H1 (cell line): ENCODE results near the gene GOLGA2. TPM values are rescaled to one million over a fixed set of nuclear protein-coding genes. Genes with fewer than 3 reads are reported as not detected.

Source experiments
- CTCF ChIA-PET: fragments of 300-600 bp; sonication (Branson Sonifier 250); formaldehyde crosslinking; loops from one replicate; lab custom pipeline; 2021; ENCODE audit not compliant: partially characterized antibody; lab: Charles Lee
- POLR2A ChIA-PET: fragments of 300-600 bp; sonication (Branson Sonifier 250); formaldehyde crosslinking; loops from one replicate; lab custom pipeline; 2021; ENCODE audit warnings: inconsistent platforms; ENCODE audit not compliant: partially characterized antibody; lab: Charles Lee
- DNase-seq, 2 experiments: peaks; one replicate each; pipeline versions ENCODE4 v3.0.0 to v3.0.0-alpha.2; 2010 to 2022; ENCODE audit warnings: low spot score in 2 of 2, low read depth in 1 of 2, mixed read lengths in 1 of 2
- FAIRE-seq: peaks from 2 replicates; lab custom pipeline; 2011; peaks lifted over from hg19 to GRCh38; lab: Jason Lieb, UNC
- H2AFZ ChIP-seq: 2 replicates; pipeline ENCODE4 v1.8.1; 2012; ENCODE audit warnings: low read length, inconsistent platforms
- H2AK5ac ChIP-seq: 2 replicates; pipeline ENCODE4 v1.6.1; 2013; ENCODE audit warnings: low read depth, low read length
- H2BK120ac ChIP-seq: replicated peaks from 2 replicates; pipeline ENCODE3; 2013; ENCODE audit warnings: low read depth, low read length, inconsistent platforms
- H2BK12ac ChIP-seq: 2 replicates; pipeline ENCODE4 v1.6.1; 2013; ENCODE audit warnings: low read depth, low read length
- H2BK15ac ChIP-seq: 2 replicates; pipeline ENCODE4 v1.6.1; 2013; ENCODE audit warnings: low read length
- H2BK20ac ChIP-seq: 2 replicates; pipeline ENCODE4 v1.6.1; 2013; ENCODE audit warnings: low read length
- H2BK5ac ChIP-seq: 2 replicates; pipeline ENCODE4 v1.6.1; 2013; ENCODE audit warnings: low read depth, low read length
- H3K14ac ChIP-seq: 2 replicates; pipeline ENCODE4 v1.6.1; 2013; ENCODE audit warnings: inconsistent platforms; ENCODE audit not compliant: insufficient read length
- H3K18ac ChIP-seq: 2 replicates; pipeline ENCODE4 v1.6.1; 2013; ENCODE audit warnings: low read length; ENCODE audit errors: extremely low read depth
- H3K23ac ChIP-seq: 2 replicates; pipeline ENCODE4 v1.6.1; 2013; ENCODE audit warnings: inconsistent platforms; ENCODE audit not compliant: insufficient read length
- H3K23me2 ChIP-seq: 2 replicates; pipeline ENCODE4 v1.6.1; 2013; ENCODE audit warnings: low read depth, low read length
- H3K27ac ChIP-seq: 2 replicates; pipeline ENCODE4 v1.6.1; 2011; ENCODE audit warnings: low read depth, low read length, inconsistent platforms
- H3K27me3 ChIP-seq, 4 experiments: replicated peaks in 1 of 4; 1 replicate in 1 of 4; 2 replicates in 3 of 4; pipeline versions ENCODE4 v1.6.1 to v1.8.1; 2011 to 2013; ENCODE audit warnings: low read length in 3 of 4, mild to moderate bottlenecking in 3 of 4, inconsistent platforms in 2 of 4, mixed read lengths in 2 of 4, moderate library complexity in 1 of 4; ENCODE audit not compliant: control insufficient read depth in 3 of 4, insufficient read depth in 3 of 4; ENCODE audit errors: extremely low read depth in 1 of 4
- H3K36me3 ChIP-seq, 4 experiments: 2 replicates each; pipeline versions ENCODE4 v1.6.1 to v1.8.1; 2011 to 2013; ENCODE audit warnings: mild to moderate bottlenecking in 4 of 4, low read length in 3 of 4, moderate library complexity in 2 of 4, control low read depth in 1 of 4, inconsistent platforms in 1 of 4; ENCODE audit not compliant: insufficient read depth in 4 of 4, control insufficient read depth in 2 of 4
- H3K4ac ChIP-seq: replicated peaks from 2 replicates; pipeline ENCODE3; 2013; ENCODE audit warnings: low read length, low read depth, mixed read lengths, inconsistent platforms; ENCODE audit not compliant: insufficient read length
- H3K4me1 ChIP-seq, 4 experiments: replicated peaks in 1 of 4; 1 replicate in 1 of 4; 2 replicates in 3 of 4; pipeline versions ENCODE4 v1.6.1 to v1.8.1; 2011 to 2013; ENCODE audit warnings: low read length in 3 of 4, inconsistent platforms in 2 of 4, mixed read lengths in 1 of 4; ENCODE audit not compliant: insufficient read depth in 4 of 4, control insufficient read depth in 3 of 4
- H3K4me2 ChIP-seq, 2 experiments: 2 replicates each; pipeline versions ENCODE4 v1.6.1 to v1.8.1; 2011 to 2013; ENCODE audit warnings: low read depth in 2 of 2, low read length in 2 of 2, control low read depth in 1 of 2, inconsistent platforms in 1 of 2, mild to moderate bottlenecking in 1 of 2; ENCODE audit not compliant: insufficient read depth in 1 of 2
- H3K4me3 ChIP-seq, 4 experiments: fragments of 200-600, 300-600 bp in 1 of 4; sonication (generic), shearing (Covaris generic), sonication (Bioruptor Twin) in 1 of 4; 2 replicates each; pipeline versions ENCODE4 v1.5.1 to v1.8.1; 2011 to 2016; ENCODE audit warnings: low read length in 4 of 4, low read depth in 3 of 4, control low read depth in 2 of 4, inconsistent platforms in 2 of 4, mild to moderate bottlenecking in 2 of 4, mixed read lengths in 1 of 4, moderate library complexity in 1 of 4; ENCODE audit not compliant: insufficient read depth in 2 of 4; ENCODE audit errors: extremely low read depth in 1 of 4
- H3K56ac ChIP-seq: replicated peaks from 2 replicates; pipeline ENCODE3; 2013; ENCODE audit warnings: low read depth, mild to moderate bottlenecking, mixed read lengths, low read length, inconsistent platforms; ENCODE audit not compliant: insufficient read length
- H3K79me1 ChIP-seq: 2 replicates; pipeline ENCODE4 v1.6.1; 2013; ENCODE audit warnings: low read depth, low read length, control low read depth
- H3K79me2 ChIP-seq, 2 experiments: 2 replicates each; pipeline versions ENCODE4 v1.6.1 to v1.8.1; 2012 to 2013; ENCODE audit warnings: low read length in 2 of 2, mild to moderate bottlenecking in 2 of 2, inconsistent platforms in 1 of 2; ENCODE audit not compliant: insufficient read depth in 2 of 2, control insufficient read depth in 1 of 2
- H3K9ac ChIP-seq, 4 experiments: replicated peaks in 1 of 4; 1 replicate in 1 of 4; 2 replicates in 3 of 4; pipeline versions ENCODE4 v1.6.1 to v1.8.1; 2011 to 2013; ENCODE audit warnings: low read depth in 3 of 4, low read length in 3 of 4, control low read depth in 2 of 4, mild to moderate bottlenecking in 2 of 4, moderate library complexity in 2 of 4, inconsistent platforms in 1 of 4; ENCODE audit errors: extremely low read depth in 1 of 4
- H3K9me3 ChIP-seq, 2 experiments: 2 replicates each; pipeline versions ENCODE4 v1.6.1 to v1.8.1; 2012 to 2013; ENCODE audit warnings: mild to moderate bottlenecking in 2 of 2, moderate library complexity in 2 of 2, control low read depth in 1 of 2, inconsistent platforms in 1 of 2, low read depth in 1 of 2, low read length in 1 of 2, mixed read lengths in 1 of 2; ENCODE audit not compliant: insufficient read depth in 2 of 2
- H4K20me1 ChIP-seq, 2 experiments: replicated peaks in 1 of 2; 2 replicates each; pipeline versions ENCODE3 to v1.8.1; 2011 to 2013; ENCODE audit warnings: inconsistent platforms in 2 of 2, low read length in 2 of 2, mild to moderate bottlenecking in 1 of 2; ENCODE audit not compliant: insufficient read depth in 2 of 2, control insufficient read depth in 1 of 2
- H4K5ac ChIP-seq: 2 replicates; pipeline ENCODE4 v1.6.1; 2013; ENCODE audit warnings: low read length, low read depth, mixed read lengths, inconsistent platforms; ENCODE audit not compliant: insufficient read length
- H4K8ac ChIP-seq: 2 replicates; pipeline ENCODE4 v1.8.0; 2013; ENCODE audit warnings: mild to moderate bottlenecking, moderate library complexity, low read length, inconsistent platforms; ENCODE audit not compliant: insufficient read depth; ENCODE audit errors: extremely low read depth
- H4K91ac ChIP-seq: replicated peaks from 2 replicates; pipeline ENCODE3; 2013; ENCODE audit warnings: low read length, mixed read lengths, inconsistent platforms; ENCODE audit not compliant: insufficient read length
- ASH2L ChIP-seq: fragments of 200-600, 300-600 bp; sonication (generic); IDR thresholded peaks from one replicate; pipeline ENCODE4 v1.7.1; 2017; ENCODE audit warnings: low read length
- GTF2F1 ChIP-seq: IDR thresholded peaks from 2 replicates; pipeline ENCODE4 v1.6.1; 2012; ENCODE audit warnings: low read depth, low read length, improper control_type of control experiment, borderline replicate concordance
- KDM4A ChIP-seq: IDR thresholded peaks from one replicate; pipeline ENCODE4 v1.7.1; 2012; ENCODE audit warnings: low read depth, mild to moderate bottlenecking, moderate library complexity, low read length, inconsistent platforms; ENCODE audit not compliant: severe bottlenecking
- POU5F1 ChIP-seq: IDR thresholded peaks from 2 replicates; pipeline ENCODE4 v1.6.1; 2011; ENCODE audit warnings: low read depth, mild to moderate bottlenecking, low read length, moderate library complexity
- RNF2 ChIP-seq: fragments of 200-900, 300-1000 bp; sonication (generic); IDR thresholded peaks from 2 replicates; pipeline ENCODE4 v1.7.1; 2016; ENCODE audit warnings: borderline replicate concordance, low read depth, mild to moderate bottlenecking, antibody characterized with exemption, low read length; ENCODE audit not compliant: poor library complexity, severe bottlenecking; ENCODE audit errors: missing control alignments
- TBP ChIP-seq: IDR thresholded peaks from 2 replicates; pipeline ENCODE4 v1.6.1; 2011; ENCODE audit warnings: low read depth, low read length, improper control_type of control experiment
- WGBS, 2 experiments: shearing (Covaris generic) in 1 of 2; methylation state at CpG; one replicate each; pipeline versions ENCODE4 v1.1.6 to v1.1.7; 2013 to 2015; ENCODE audit warnings: low lambda C conversion rate in 2 of 2, mixed read lengths in 2 of 2, inconsistent platforms in 1 of 2, low coverage in 1 of 2, missing lambda C conversion rate in 1 of 2; ENCODE audit not compliant: insufficient replicate concordance in 2 of 2, insufficient coverage in 1 of 2, insufficient read length in 1 of 2; ENCODE audit errors: extremely low coverage in 1 of 2, missing lambda C conversion rate in 1 of 2; 5-methylcytosine and 5-hydroxymethylcytosine counted together
- polyA plus RNA-seq, 7 experiments: library from polyadenylated mRNA; depleted of rRNA in 3 of 7; stranded (reverse) in 5 of 7; unstranded in 2 of 7; fragments of >200 nt in 5 of 7; fragments of 200-250 nt in 2 of 7; gene quantifications; 1 replicate in 5 of 7; 2 replicates in 1 of 7; 4 replicates in 1 of 7; pipeline versions ENCODE4 v1.2.1 to v1.2.3, GENCODE V29; 2011 to 2013; ENCODE audit warnings: missing spikeins in 2 of 7, mixed read lengths in 2 of 7
- total RNA-seq: library from RNA; stranded (reverse); fragmentation: NEBNext Ultra II Directional; extraction: Animal tissue kit (Norgen Biotek cat#: 25700); gene quantifications from 2 replicates; pipeline ENCODE4 v1.2.1, GENCODE V29; 2021
- TF ChIP-seq, protein P1 (sequence below): IDR thresholded peaks from 2 replicates; pipeline ENCODE4 v1.6.1; 2012; ENCODE audit warnings: inconsistent platforms

GOLGA2 gene
- total and polyA plus RNA-seq, 2 of the 8 experiments (the other 6 are each of a cell fraction or from before 2014, with no cell fraction given): 13.1 to 43.6 TPM

DNA sequence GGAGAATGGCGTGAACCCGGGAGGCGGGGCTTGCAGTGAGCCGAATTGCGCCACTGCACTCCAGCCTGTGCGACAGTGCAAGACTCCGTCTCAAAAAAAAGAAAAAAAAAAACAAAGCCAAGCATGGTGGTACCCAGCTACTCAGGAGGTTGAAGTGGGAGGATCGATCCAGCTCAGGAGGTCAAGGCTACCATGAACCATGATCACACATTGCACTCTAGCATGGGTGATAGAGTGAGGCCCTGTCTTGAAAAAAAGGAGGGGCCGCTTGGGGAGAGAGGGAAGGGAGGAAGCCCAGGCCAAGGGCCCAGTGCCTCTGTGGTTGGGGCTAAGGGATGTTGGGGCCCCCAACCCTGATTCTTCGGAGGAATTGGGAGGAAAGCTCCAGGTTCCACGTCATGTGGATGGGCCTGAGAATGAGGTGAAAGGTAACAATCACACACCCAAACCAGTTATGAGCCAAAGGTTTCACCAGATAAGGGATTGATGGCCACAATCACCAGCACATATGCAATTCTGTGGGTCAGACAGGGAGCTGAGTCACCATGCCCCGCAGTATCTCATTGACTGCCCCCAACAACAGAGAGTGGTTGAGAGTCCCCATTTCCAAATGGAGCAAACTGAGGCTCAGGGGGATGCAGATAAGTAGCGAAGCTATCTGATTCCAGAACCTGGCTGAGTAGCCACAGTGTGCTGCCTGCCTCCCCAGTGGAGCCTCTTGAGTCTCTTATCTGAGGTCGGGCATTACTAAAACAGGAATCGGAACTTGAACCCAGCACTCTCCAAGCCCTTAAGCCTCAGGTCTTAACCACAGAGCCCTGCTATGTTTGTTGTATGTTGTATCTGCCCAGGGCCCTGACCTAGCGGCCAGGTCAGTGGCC lies 20.8 kb upstream of the GOLGA2 start:
- no peak overlapping the region for H3K9ac ChIP-seq
- H3K4ac ChIP-seq: no peak overlapping the region
- no peak overlapping the region for H4K5ac ChIP-seq
- no peaks in the 10 kb centered on the region for H3K79me1 ChIP-seq
- no peak overlapping the region; the same call in 1 of the 2 replicates for H2BK15ac ChIP-seq
- H3K4me1 ChIP-seq: no peaks in the 10 kb centered on the region
- WGBS, 2 experiments: 90% methylated on average over 15 of the region's 16 CpGs; no CpG with 5 or more reads in 1 of the 2 experiments
- no peak for DNase-seq
- no peak overlapping the region for H2BK120ac ChIP-seq
- H2AFZ ChIP-seq: no peak overlapping the region
- no peak overlapping the region for H3K14ac ChIP-seq
- H3K4me2 ChIP-seq: no peak overlapping the region
- no peak for FAIRE-seq
- peaks cover 1 to 3% of the 10 kb centered on the region in 2 experiments for H4K20me1 ChIP-seq
- no peak overlapping the region for H3K27ac ChIP-seq
- H2BK20ac ChIP-seq: no peak overlapping the region
- H4K91ac ChIP-seq: no peak overlapping the region
- no peak overlapping the region for H2AK5ac ChIP-seq
- H3K9me3 ChIP-seq: no peaks in the 10 kb centered on the region
- H3K4me3 ChIP-seq: no peak overlapping the region
- no peak overlapping the region for H2BK12ac ChIP-seq
- H3K18ac ChIP-seq: no peak overlapping the region
- no peaks in the 10 kb centered on the region for H3K36me3 ChIP-seq
- ChIA-PET CTCF (interaction anchor here (0.8 to 8.1 kb wide), 16 partner anchors 8 to 124 kb away, joined by 3 to 88 read pairs (median 11); partner anchors contain the start of gene CERCAM), POLR2A (interaction anchor here (0.9 to 2.7 kb wide), 4 partner anchors 9 to 39 kb away, joined by 3 to 9 read pairs (median 8); no protein-coding TSS in a partner anchor)
- no peaks in the 10 kb centered on the region for H3K79me2 ChIP-seq
- H3K23me2 ChIP-seq: no peaks in the 10 kb centered on the region
- H2BK5ac ChIP-seq: no peak overlapping the region
- no peak overlapping the region for H4K8ac ChIP-seq
- no peaks in the 10 kb centered on the region for H3K27me3 ChIP-seq
- H3K56ac ChIP-seq: no peak overlapping the region
- H3K23ac ChIP-seq: no peak overlapping the region
- TF ChIP-seq POU5F1 (no peak), KDM4A (no peak), TBP (no peak), RNF2 (no peak), GTF2F1 (no peak), ASH2L (no peak)
- TF ChIP-seq, protein P1, sequence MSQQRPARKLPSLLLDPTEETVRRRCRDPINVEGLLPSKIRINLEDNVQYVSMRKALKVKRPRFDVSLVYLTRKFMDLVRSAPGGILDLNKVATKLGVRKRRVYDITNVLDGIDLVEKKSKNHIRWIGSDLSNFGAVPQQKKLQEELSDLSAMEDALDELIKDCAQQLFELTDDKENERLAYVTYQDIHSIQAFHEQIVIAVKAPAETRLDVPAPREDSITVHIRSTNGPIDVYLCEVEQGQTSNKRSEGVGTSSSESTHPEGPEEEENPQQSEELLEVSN: no peak
